Ramos (cell line): ENCODE measurements around the gene ZNF664.

Experiments
- in situ Hi-C: fragments of 300-500 bp; cut with MboI; formaldehyde crosslinking; loops from one replicate; pipeline ENCODE4 v1.14.3; 2022; ENCODE audit warnings: low sequenced_read_pairs; ENCODE audit not compliant: unreplicated experiment

ZNF664 gene

GRCh38 chr12:124006085-124006845, 33.2 kb downstream of the ZNF664 start:
- in situ Hi-C loops = no loop called here

- in situ Hi-C loops = no loop called here
These were observed 34.1 kb downstream of the ZNF664 start for GRCh38 chr12:124006846-124007713.

- in situ Hi-C loops = no loop called here
These were observed 35.0 kb downstream of the ZNF664 start for GRCh38 chr12:124007826-124008570.

- in situ Hi-C loops = no loop called here
These were observed 35.6 kb downstream of the ZNF664 start for GRCh38 chr12:124008595-124008994.

DNA sequence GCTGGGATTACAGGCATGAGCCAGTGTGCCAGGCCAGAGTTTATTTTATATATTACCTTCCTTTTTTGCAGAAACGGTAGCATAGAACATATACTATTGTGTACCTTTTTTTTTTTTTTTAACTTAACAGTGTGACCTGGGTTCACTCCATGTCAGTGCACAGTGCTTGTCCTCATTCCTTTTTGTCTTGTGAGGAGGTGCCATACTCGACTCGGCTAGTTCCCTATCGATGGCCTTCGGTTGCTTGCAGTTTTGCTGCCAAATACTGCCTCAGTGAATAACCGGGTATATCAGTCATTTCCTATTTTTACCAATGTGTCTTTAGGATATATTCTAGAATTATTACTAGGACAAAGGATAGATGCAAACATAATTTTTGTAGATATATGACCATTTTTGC, 36.8 kb downstream of the ZNF664 start:
- in situ Hi-C loops = no loop called here

DNA sequence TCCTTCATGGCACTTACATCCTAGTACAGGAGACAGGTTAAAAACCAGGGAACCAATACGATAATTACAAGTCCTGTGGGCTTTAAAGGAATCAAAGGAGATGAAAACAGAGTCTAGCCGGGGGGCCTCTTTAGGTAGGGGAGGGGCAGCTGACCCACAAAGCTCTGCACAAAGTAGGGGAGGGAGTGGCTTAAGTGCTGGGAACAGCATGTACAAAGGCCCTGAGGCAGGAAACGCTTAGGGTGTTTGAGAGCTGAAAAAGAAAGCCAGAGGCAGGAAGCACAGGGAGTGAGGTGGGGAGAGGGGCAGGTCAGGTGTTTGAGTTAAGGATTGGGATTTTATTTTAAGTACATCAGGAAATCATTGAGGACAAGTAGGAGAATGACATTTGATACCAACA, 37.7 kb downstream of the ZNF664 start:
- in situ Hi-C loops = no loop called here

DNA sequence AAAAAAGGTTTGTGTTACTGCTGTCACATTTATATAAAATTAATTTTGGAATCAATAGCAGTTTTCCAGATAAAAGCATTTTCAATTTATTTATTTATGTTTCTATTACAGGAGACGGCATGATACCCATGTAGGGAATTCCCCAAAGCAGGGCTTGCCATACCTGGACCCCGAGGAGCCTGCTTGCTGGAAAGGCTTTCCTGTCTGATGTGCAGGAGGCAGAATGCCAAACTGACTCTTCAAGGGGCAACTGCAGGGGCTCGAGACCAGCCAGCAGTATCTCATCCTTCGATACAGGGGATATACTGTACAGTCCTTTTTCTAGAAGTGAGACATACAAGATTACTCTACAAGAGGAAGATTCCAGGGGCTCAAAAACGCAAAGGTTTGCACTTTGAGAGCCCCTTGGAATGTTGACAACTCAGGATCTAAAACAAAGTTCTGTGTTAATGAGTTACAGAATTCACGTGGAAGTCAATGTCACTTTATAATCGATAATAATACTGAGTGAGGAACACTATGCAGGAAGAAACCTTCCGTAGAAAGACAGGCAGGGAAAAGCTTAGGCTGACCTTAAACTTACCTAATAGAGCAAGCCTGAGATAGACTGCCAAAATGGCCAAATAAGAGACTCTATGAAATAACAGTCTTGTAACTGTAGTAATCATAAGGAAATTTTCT, 38.6 kb downstream of the ZNF664 start:
- in situ Hi-C loops = no loop called here

DNA sequence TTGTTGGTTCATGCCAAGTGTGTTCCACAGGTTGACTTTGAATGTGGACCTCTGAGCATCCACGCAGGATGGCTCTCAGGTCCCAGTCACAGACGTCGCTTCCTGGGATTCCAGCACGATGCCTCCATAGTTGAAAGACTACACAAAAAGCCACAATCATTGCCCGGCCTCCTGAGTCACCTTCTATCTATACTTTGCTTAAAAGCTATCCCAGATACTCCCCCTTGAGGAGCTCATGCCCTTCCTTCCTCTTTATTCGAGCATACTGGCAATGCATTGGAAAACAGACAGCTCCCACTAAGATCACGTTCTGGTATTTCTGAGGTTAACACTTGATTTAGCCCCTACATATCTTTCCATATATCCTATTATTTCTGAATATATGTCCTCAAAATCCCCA, 40.1 kb downstream of the ZNF664 start:
- in situ Hi-C loops = no loop called here

- in situ Hi-C loops = no loop called here
These were observed 42.8 kb downstream of the ZNF664 start for GRCh38 chr12:124015494-124016461.

- in situ Hi-C loops = no loop called here
These were observed 44.0 kb downstream of the ZNF664 start for GRCh38 chr12:124017064-124017463.

GRCh38 chr12:124018539-124018938, 45.5 kb downstream of the ZNF664 start:
- in situ Hi-C loops = no loop called here

DNA sequence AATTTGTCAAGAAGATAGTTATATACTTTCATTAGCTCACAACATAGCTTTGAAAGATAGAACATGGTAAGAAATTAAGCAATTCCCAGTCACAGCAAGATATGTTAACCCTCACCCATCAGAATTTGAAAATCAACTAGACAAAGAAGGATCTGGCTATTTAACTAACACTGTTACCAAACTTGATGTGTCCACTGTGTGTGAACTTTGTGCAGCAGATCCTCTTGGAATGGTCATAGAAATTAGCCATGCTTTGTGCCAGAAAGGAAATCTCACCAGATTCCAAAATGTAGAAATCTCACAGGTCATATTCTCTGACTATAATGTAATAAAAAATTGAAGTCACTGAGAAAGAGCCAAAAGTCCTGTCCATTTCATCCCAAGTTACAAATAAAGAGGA, 46.1 kb downstream of the ZNF664 start:
- in situ Hi-C loops = no loop called here

- in situ Hi-C loops = no loop called here
These were observed 47.5 kb downstream of the ZNF664 start for GRCh38 chr12:124020514-124020949.

- in situ Hi-C loops = no loop called here
These were observed 48.0 kb downstream of the ZNF664 start for GRCh38 chr12:124021007-124021406.

DNA sequence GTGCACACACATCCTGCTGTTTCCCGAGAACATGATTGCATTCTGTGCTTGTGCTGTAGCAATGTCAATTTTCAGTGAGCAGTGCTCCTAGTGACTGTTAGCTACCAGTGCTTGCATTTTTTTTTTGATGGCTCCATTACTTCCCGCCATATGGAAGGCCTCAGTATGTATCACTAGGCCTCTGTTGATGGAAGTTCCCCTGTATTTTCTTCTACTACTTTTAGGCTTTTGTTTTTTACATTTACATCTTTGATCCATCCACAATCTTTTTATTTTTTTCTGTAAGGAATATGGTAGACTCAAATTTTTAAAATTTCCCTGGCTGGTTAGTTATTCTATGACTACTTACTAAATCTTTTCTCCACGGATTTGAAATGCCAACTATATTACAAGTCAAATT, 49.1 kb downstream of the ZNF664 start:
- in situ Hi-C loops = no loop called here

DNA sequence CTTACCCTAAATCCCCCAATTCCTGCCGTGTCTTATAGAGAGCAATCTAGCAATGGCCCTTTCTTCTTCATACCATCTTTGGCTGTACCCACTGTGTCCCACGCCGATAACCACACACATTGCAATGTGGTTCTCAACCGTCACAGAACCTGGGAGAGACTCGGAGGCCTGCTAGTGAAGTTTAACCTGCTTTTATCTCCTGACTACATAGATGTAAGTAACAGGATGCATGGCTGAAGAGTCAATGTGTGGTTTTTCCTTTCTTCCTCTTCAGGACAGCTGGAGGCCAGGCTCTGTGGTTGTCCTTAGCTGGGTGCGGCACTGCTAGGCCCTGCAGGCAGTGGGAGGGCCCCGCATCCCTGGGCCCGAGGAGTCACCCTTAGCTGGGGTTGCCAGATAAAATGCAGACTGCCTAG, 51.3 kb downstream of the ZNF664 start:
- in situ Hi-C loops = no loop called here

DNA sequence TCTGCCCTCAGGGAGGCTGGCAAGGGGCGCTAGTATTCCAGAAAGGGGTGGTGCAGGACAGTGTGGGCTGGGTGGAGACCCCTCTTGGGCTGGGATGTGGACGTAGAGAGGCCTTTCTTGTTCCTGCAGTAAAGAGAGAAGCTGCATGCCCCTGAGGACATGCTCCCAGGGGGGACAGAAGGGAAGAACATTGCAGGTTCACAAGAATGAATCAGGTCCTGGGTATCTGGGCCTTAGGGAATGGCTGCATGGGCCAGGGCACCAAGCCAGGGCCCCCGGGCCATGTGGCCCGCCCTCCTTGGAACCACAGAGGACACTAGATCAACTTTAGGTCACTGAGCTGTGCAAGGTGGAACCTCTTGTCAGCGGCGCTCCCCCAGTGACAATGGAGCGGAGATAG, 51.8 kb downstream of the ZNF664 start:
- in situ Hi-C loops = loop anchor here (25.0 kb wide), 1 partner anchor 288 kb away; no protein-coding TSS in a partner anchor

DNA sequence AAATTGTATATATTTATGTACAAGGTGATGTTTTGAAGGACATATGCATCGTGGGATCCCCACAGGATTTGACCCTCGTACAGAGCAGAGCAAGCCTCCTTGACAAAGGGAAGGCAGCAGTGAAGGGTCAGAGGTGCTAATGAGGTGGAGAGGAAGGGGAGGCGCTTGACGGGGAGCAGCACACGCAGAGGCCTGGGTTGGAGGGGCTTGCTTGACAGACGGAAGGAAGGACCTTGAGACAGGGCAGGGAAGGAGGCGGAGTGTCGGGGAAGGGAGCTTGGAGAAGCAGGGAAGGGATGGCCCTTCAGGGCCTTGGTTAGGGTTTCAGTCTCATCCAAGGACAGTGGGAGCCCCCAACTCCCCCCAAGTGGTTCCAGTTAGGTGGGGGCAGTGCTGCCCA, 52.6 kb downstream of the ZNF664 start:
- in situ Hi-C loops = loop anchor here (25.0 kb wide), 1 partner anchor 287 kb away; no protein-coding TSS in a partner anchor
